ENCODE measurements around the gene ST6GALNAC4.

DNA sequence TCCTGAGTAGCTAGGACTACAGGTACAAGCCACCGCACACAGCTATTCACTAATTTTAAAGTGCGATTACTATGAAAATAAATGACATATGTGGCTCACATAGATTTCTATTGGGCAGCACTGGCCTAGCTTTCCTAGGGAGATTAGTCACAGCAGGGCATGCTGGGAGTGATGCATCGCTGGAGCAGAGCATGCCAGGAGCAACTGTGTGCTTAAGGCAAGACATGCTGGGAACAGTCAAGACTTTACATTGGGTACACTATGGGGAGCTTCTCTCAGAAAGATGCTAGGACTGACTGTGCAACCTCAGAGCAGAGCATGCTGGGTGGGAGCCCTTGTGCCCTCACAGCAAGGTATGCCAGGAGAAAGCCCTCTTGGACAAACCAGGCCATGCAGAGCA lies 26.8 kb downstream of the ST6GALNAC4 start:
- TF ChIP-seq EP300 (IDR thresholded peaks at IDR 0.05) = no peak
- TF ChIP-seq, protein P1, sequence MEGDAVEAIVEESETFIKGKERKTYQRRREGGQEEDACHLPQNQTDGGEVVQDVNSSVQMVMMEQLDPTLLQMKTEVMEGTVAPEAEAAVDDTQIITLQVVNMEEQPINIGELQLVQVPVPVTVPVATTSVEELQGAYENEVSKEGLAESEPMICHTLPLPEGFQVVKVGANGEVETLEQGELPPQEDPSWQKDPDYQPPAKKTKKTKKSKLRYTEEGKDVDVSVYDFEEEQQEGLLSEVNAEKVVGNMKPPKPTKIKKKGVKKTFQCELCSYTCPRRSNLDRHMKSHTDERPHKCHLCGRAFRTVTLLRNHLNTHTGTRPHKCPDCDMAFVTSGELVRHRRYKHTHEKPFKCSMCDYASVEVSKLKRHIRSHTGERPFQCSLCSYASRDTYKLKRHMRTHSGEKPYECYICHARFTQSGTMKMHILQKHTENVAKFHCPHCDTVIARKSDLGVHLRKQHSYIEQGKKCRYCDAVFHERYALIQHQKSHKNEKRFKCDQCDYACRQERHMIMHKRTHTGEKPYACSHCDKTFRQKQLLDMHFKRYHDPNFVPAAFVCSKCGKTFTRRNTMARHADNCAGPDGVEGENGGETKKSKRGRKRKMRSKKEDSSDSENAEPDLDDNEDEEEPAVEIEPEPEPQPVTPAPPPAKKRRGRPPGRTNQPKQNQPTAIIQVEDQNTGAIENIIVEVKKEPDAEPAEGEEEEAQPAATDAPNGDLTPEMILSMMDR (IDR thresholded peaks at IDR 0.05) = no peak
- TF ChIP-seq POLR2A (IDR thresholded peaks at IDR 0.05; ENCODE audit: low read depth) = no peak
- TF ChIP-seq POLR2AphosphoS5 (IDR thresholded peaks at IDR 0.05) = no peak

Data from esophagus muscularis mucosa (tissue), 4 donors.